ENCODE results near the gene NECTIN4. TPM values are rescaled to one million over a fixed set of nuclear protein-coding genes. Genes with fewer than 3 reads are reported as not detected.

NECTIN4 gene
- polyA plus RNA-seq, 1 donor: 0.42 TPM

DNA sequence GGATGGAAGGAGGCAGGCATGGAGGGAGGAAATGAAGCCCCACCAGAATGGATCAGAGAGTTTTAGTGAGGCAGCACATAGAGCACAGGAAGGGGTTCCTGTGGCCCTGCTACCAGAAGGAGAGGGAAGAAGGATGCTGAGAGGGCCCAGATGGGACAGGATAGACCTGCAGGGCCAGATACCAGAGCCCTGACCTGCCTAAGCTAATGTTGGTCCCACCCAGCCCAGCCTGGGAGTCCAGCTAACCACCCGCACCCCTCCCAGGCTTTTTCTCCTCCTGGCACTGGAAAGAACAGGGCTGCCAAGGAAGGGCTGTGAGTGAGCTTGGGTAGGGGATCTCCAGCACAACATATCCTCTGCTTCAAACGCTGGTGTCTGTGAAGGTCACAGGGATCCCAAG is 6.9 kb downstream of the NECTIN4 start:
- no peak for DNase-seq
- no peaks in the 10 kb centered on the region for H3K36me3 ChIP-seq (ENCODE audit: control insufficient read depth, insufficient read depth, low read length)
- H3K4me3 ChIP-seq (ENCODE audit: low read length): no peak overlapping the region
- peaks cover 15% of the 10 kb centered on the region for H3K27me3 ChIP-seq (ENCODE audit: control insufficient read depth, insufficient read depth, low read length)
- no peak overlapping the region for H3K27ac ChIP-seq (ENCODE audit: low read length)
- H3K4me1 ChIP-seq (ENCODE audit: control insufficient read depth, insufficient read depth, low read length): peaks cover 32% of the 10 kb centered on the region
- WGBS (ENCODE audit: insufficient coverage, low lambda C conversion rate): no CpG with 5 or more reads among the region's 2 CpGs
- H3K9me3 ChIP-seq (ENCODE audit: control insufficient read depth, low read depth, low read length): peaks cover 5% of the 10 kb centered on the region

DNA sequence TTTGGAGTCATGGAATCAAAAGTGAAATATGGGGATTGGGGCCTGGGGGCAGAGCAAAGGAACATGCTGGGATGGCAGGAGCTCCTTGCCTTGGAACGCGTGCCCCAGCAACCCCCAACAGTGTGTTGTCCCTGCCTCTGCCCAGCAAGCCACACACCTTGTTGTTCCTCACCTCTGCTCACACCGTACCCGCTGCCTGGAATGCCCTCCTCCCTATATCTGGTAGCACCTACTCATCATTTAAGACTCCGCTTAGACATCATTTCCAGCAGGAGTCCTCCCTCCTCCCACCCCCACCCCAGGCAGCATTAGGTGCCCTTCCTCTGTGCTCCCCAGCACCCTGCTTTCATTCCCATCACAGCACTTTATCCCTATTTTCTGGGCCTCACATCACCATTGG is 7.8 kb downstream of the NECTIN4 start:
- Histone ChIP-seq H3K36me3 (ENCODE audit: control insufficient read depth, insufficient read depth, low read length) (no peaks in the 10 kb centered on the region), H3K27ac (ENCODE audit: low read length) (no peak overlapping the region), H3K4me1 (ENCODE audit: control insufficient read depth, insufficient read depth, low read length) (peaks cover 31% of the 10 kb centered on the region), H3K4me3 (ENCODE audit: low read length) (no peak overlapping the region), H3K27me3 (ENCODE audit: control insufficient read depth, insufficient read depth, low read length) (peaks cover 15% of the 10 kb centered on the region), H3K9me3 (ENCODE audit: control insufficient read depth, low read depth, low read length) (peaks cover 5% of the 10 kb centered on the region)
- no CpG with 5 or more reads among the region's 5 CpGs for WGBS (ENCODE audit: insufficient coverage, low lambda C conversion rate)
- DNase-seq: no peak

DNA sequence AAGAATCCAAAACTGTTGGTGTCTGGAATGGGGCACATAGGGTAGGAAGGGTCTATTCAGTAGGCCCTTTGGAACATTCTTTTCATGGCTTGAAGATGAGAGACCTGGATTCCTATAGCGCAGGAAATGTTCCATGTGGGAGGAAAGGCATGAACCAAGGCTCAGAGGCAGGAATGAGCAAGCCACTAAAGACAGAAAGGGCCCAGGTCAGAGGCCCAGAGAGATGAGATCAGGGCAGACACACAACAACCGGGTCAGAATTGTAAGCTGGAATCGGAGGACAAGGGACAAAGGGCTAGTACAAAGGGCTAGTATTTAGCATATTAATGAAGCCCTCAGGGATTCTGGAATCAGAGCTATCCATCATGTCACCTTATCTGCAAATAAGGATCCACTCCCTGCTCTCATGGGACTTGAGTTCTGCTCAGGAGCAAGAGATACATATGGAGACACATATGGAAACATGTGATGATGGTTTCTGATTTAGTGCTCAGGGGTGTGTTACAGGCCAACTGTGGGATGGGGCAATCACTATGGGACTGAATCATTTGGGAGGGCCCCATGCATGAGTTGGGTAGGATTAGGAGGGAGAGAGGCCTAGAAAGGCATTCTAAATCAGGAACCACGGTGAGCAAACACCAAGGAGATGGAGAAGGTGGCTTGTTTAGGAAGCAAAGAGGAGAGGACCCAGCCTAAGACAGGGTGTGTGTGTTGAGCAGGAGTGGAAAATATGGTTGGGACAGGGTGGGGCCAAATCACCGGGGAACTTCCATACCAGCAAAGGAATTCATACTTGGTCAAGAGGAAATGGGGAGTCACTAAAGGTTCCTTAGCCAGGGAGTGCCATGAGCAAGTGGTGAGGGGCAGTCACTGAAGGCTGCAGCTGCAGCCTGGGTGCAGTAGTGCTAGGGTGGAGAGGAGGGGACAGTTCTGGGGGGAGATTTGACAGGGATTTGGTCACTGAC is 8.6 kb downstream of the NECTIN4 start:
- peaks cover 15% of the 10 kb centered on the region for H3K27me3 ChIP-seq (ENCODE audit: control insufficient read depth, insufficient read depth, low read length)
- no CpG with 5 or more reads among the region's 5 CpGs for WGBS (ENCODE audit: insufficient coverage, low lambda C conversion rate)
- peaks cover 5% of the 10 kb centered on the region for H3K9me3 ChIP-seq (ENCODE audit: control insufficient read depth, low read depth, low read length)
- H3K4me3 ChIP-seq (ENCODE audit: low read length): no peak overlapping the region
- H3K4me1 ChIP-seq (ENCODE audit: control insufficient read depth, insufficient read depth, low read length): peaks cover 26% of the 10 kb centered on the region
- H3K27ac ChIP-seq (ENCODE audit: low read length): no peak overlapping the region
- H3K36me3 ChIP-seq (ENCODE audit: control insufficient read depth, insufficient read depth, low read length): no peaks in the 10 kb centered on the region
- peak in 1 of 2 donors; percentile 1 for DNase-seq

DNA sequence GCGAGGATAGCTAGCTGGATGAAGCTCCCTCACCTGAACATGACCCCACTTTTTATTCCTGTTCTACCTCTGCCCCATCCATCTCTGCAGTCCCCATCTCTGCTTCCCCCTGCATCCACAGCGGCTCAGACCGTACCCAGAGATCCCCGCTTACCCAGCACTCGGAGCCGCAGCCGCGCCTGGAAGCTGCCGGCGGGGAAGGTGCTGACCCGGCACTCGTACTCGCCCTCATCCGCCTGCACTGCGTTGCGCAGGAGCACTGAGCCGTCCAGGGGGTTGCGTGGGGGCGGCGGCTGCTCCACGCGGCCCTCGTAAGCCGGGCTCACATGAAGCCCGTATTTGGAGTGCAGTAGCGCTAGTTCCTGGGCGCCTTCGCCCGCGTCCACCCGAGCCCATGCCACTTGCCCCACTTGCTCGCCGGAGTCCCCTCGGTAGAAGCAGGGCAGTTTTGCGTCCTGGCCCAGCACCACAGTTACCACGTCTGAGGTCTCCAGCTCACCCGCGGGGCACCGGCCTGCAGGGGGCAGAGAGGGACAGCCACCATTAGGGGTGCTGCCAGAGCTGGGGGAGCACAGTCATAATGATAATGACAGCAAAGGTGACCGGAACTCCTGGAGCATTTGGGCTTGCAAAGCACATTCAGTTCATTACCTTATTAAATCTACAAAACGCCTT is 9.8 kb downstream of the NECTIN4 start:
- 100% methylated on average over 1 of the region's 41 CpGs for WGBS (ENCODE audit: insufficient coverage, low lambda C conversion rate)
- no peak overlapping the region for H3K27ac ChIP-seq (ENCODE audit: low read length)
- H3K36me3 ChIP-seq (ENCODE audit: control insufficient read depth, insufficient read depth, low read length): no peaks in the 10 kb centered on the region
- peaks cover 19% of the 10 kb centered on the region for H3K4me1 ChIP-seq (ENCODE audit: control insufficient read depth, insufficient read depth, low read length)
- H3K9me3 ChIP-seq (ENCODE audit: control insufficient read depth, low read depth, low read length): peaks cover 5% of the 10 kb centered on the region
- peaks cover 15% of the 10 kb centered on the region for H3K27me3 ChIP-seq (ENCODE audit: control insufficient read depth, insufficient read depth, low read length)
- peak in 1 of 2 donors; percentile 1 for DNase-seq
- H3K4me3 ChIP-seq (ENCODE audit: low read length): no peak overlapping the region

DNA sequence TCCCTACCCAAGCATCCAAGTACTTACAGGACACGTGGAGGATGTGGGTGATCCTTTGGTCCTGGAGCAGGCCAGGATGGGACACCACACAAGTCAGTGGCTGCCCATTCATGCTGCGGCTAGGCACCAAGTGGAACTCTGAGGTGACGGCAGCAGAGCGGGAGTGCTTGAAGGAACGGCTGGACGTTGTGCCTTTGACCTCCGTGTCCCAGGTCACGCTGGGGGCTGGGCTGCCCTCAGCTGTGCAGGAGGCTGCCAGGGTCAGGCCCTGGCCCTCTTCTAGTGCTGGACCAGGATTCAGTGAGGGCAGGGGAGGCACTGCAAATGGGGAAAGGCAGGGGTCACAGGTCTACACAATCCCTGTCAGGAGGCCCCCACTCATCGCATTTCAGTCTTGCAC is 11.9 kb downstream of the NECTIN4 start:
- no peaks in the 10 kb centered on the region for H3K36me3 ChIP-seq (ENCODE audit: control insufficient read depth, insufficient read depth, low read length)
- no peak overlapping the region for H3K27ac ChIP-seq (ENCODE audit: low read length)
- DNase-seq: no peak
- H3K4me1 ChIP-seq (ENCODE audit: control insufficient read depth, insufficient read depth, low read length): no peaks in the 10 kb centered on the region
- H3K4me3 ChIP-seq (ENCODE audit: low read length): no peak overlapping the region
- peaks cover 15% of the 10 kb centered on the region for H3K27me3 ChIP-seq (ENCODE audit: control insufficient read depth, insufficient read depth, low read length)
- H3K9me3 ChIP-seq (ENCODE audit: control insufficient read depth, low read depth, low read length): peaks cover 5% of the 10 kb centered on the region
- no CpG with 5 or more reads among the region's 9 CpGs for WGBS (ENCODE audit: insufficient coverage, low lambda C conversion rate)

DNA sequence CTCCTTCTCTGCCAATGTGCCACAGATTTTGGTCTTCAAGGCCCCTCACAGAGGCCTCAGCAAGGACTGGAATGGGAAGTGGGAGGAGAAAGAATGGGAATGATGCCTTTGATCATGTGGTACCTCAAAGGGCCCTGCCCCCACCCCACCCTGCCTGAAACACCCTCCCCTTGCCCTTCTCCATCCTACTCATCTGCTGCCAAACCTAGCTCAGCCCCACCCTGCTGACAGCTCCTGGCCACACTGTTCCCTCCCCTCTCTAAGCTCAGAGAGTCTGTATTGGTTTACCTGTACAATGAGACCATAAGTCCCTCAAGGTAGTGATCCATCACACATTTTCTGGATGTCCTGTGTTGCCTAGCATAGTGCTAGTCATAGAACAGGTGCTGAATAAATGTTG is 12.9 kb downstream of the NECTIN4 start:
- H3K27ac ChIP-seq (ENCODE audit: low read length): no peak overlapping the region
- H3K9me3 ChIP-seq (ENCODE audit: control insufficient read depth, low read depth, low read length): peaks cover 5% of the 10 kb centered on the region
- no peak for DNase-seq
- no peak overlapping the region for H3K4me3 ChIP-seq (ENCODE audit: low read length)
- peaks cover 15% of the 10 kb centered on the region for H3K27me3 ChIP-seq (ENCODE audit: control insufficient read depth, insufficient read depth, low read length)
- no peaks in the 10 kb centered on the region for H3K4me1 ChIP-seq (ENCODE audit: control insufficient read depth, insufficient read depth, low read length)
- no peaks in the 10 kb centered on the region for H3K36me3 ChIP-seq (ENCODE audit: control insufficient read depth, insufficient read depth, low read length)

DNA sequence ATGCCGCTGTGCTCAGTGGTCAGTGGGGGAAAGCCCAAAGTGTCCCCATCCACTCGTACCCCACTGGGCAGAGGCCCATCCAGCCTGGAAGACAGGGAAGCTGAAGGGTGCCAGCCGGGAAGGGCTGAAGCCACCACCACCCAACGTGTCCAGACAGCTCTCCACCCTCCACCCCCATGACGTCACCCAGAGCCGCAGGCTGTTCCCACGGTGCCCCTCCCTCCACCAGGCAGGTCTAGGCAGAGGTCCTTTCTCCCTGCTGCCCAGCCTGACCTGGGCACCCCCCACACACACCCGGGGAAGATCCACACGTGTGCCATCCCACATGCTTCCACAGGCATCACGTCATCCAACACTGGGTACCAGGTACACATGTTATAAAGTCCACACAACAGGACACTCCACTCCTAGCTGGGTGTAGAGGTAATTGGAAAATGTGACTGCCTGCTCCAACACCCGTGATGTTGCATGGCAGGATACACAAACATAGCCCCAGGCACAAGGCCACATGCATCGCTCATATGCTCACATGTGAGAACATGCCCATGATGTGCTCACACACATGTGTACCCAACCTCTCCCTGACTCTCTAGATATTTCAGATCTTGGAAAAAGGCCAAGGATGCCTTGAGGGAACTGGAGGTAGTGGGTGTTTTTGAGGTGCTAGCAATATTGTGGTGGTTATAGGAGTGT is 14.5 kb downstream of the NECTIN4 start:
- no peaks in the 10 kb centered on the region for H3K36me3 ChIP-seq (ENCODE audit: control insufficient read depth, insufficient read depth, low read length)
- WGBS (ENCODE audit: insufficient coverage, low lambda C conversion rate): no CpG with 5 or more reads among the region's 12 CpGs
- peaks cover 5% of the 10 kb centered on the region for H3K9me3 ChIP-seq (ENCODE audit: control insufficient read depth, low read depth, low read length)
- peaks cover 10% of the 10 kb centered on the region for H3K27me3 ChIP-seq (ENCODE audit: control insufficient read depth, insufficient read depth, low read length)
- no peak overlapping the region for H3K4me3 ChIP-seq (ENCODE audit: low read length)
- no peaks in the 10 kb centered on the region for H3K4me1 ChIP-seq (ENCODE audit: control insufficient read depth, insufficient read depth, low read length)
- no peak overlapping the region for H3K27ac ChIP-seq (ENCODE audit: low read length)
- DNase-seq: no peak

DNA sequence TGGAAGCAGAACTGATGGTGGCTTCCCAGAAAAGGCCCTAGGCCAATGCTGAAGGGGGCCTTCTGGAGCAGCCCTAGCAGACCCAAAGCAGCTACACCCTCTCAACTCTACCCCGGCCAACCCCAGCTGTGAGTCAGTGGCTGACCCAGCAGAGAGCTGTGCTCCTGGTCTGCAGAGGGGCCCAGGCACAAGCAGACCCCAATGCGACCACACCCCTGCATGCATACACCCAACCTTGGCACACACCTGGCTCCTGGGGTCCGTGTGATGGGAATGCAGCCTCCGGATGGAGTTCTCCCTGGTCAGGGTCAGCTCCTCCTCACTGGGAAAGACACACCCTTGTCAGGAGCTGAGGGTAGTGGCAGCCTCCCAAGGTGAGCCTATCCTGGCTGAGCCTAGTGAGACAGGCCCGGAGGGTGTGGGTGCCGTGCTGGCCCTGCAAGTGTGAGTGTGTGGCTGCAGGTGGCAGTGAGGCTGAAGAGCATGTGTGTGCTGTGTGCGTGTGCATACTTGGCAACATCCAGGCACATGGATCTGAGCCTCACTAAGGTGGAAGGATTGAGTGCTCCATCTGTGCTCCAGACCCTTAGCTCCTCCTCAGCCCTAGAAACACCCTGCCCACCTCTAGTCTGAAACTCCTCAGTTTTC is 15.8 kb downstream of the NECTIN4 start:
- no CpG with 5 or more reads among the region's 7 CpGs for WGBS (ENCODE audit: insufficient coverage, low lambda C conversion rate)
- no peak for DNase-seq
- H3K36me3 ChIP-seq (ENCODE audit: control insufficient read depth, insufficient read depth, low read length): no peaks in the 10 kb centered on the region

DNA sequence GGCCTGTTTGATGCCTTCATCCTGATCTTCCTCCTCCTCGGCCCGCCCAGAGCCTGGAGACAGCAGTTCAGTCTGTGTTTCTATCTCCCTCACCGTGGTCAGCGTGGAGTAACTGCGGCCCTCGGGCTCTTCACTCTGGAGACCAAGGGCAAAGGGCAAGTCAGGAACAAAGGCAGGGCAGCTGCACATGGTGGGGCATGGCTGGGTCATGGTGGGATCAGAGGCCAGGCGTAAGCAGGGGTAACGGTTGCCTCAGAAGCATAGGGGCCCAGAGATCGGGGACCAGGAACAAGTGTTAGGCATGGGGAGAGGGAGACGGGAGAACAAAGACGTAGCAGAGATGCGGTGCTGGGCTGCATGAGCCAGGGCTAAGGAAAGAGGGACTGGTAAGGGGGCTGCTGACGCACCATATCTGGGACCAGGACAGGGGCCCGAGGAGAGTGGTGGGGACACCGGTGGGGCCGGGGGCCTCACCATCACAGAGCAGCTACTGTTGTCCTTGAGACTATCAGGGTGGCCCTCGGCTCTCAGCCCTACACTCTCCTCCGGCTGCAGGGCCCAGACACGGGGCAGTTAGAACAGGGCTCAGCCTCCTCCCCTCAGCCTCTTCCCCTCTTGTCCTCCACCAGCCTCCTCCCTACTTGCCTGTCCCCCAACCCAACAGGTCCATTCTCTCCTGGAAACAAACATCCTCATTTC is 16.5 kb downstream of the NECTIN4 start:
- no peaks in the 10 kb centered on the region for H3K4me1 ChIP-seq (ENCODE audit: control insufficient read depth, insufficient read depth, low read length)
- no peaks in the 10 kb centered on the region for H3K36me3 ChIP-seq (ENCODE audit: control insufficient read depth, insufficient read depth, low read length)
- no peaks in the 10 kb centered on the region for H3K27me3 ChIP-seq (ENCODE audit: control insufficient read depth, insufficient read depth, low read length)
- no peak overlapping the region for H3K27ac ChIP-seq (ENCODE audit: low read length)
- WGBS (ENCODE audit: insufficient coverage, low lambda C conversion rate): no CpG with 5 or more reads among the region's 19 CpGs
- no peak for DNase-seq
- H3K9me3 ChIP-seq (ENCODE audit: control insufficient read depth, low read depth, low read length): no peaks in the 10 kb centered on the region
- no peak overlapping the region for H3K4me3 ChIP-seq (ENCODE audit: low read length)

More for the DNA sequence above, 15.8 kb downstream of the NECTIN4 start:
- no peak overlapping the region for H3K4me3 ChIP-seq (ENCODE audit: low read length)
- H3K9me3 ChIP-seq (ENCODE audit: control insufficient read depth, low read depth, low read length): no peaks in the 10 kb centered on the region
- H3K27me3 ChIP-seq (ENCODE audit: control insufficient read depth, insufficient read depth, low read length): no peaks in the 10 kb centered on the region
- no peaks in the 10 kb centered on the region for H3K4me1 ChIP-seq (ENCODE audit: control insufficient read depth, insufficient read depth, low read length)
- no peak overlapping the region for H3K27ac ChIP-seq (ENCODE audit: low read length)
